Kidney glomerular epithelial cell (primary cell): Measurements from ENCODE around the gene IL7R.

Experiments
- DNase-seq: peaks from one replicate; lab custom pipeline; 2025; lab: John Stamatoyannopoulos, UW

IL7R gene

GRCh38 chr5:35908228-35908627 lies 51.5 kb downstream of the IL7R start:
- DNase-seq: no peak

- no peak for DNase-seq
Measured at GRCh38 chr5:35908814-35909213, 52.1 kb downstream of the IL7R start.

GRCh38 chr5:35919191-35919590 lies 62.5 kb downstream of the IL7R start:
- DNase-seq: peak; percentile 6

- no peak for DNase-seq
Measured at GRCh38 chr5:35920890-35921289, 64.2 kb downstream of the IL7R start.

GRCh38 chr5:35921930-35922329 lies 65.2 kb downstream of the IL7R start:
- no peak for DNase-seq

- DNase-seq: no peak
Measured at GRCh38 chr5:35922468-35922867, 65.8 kb downstream of the IL7R start.

- peak; percentile 14 for DNase-seq
Measured at GRCh38 chr5:35924122-35924949, 67.6 kb downstream of the IL7R start.

- peak; percentile 14 for DNase-seq
Measured at GRCh38 chr5:35924950-35925722, 68.4 kb downstream of the IL7R start.

- peak; percentile 31 for DNase-seq
Measured at GRCh38 chr5:35926389-35927051, 69.8 kb downstream of the IL7R start.
